H1 (cell line): ENCODE results near the gene PPARA. TPM values are rescaled to one million over a fixed set of nuclear protein-coding genes. Genes with fewer than 3 reads are reported as not detected.

Experiments used
- CTCF ChIA-PET: fragments of 300-600 bp; sonication (Branson Sonifier 250); formaldehyde crosslinking; loops from one replicate; lab custom pipeline; 2021; ENCODE audit not compliant: partially characterized antibody; lab: Charles Lee
- POLR2A ChIA-PET: fragments of 300-600 bp; sonication (Branson Sonifier 250); formaldehyde crosslinking; loops from one replicate; lab custom pipeline; 2021; ENCODE audit warnings: inconsistent platforms; ENCODE audit not compliant: partially characterized antibody; lab: Charles Lee
- DNase-seq, 2 experiments: peaks; one replicate each; pipeline versions ENCODE4 v3.0.0 to v3.0.0-alpha.2; 2010 to 2022; ENCODE audit warnings: low spot score in 2 of 2, low read depth in 1 of 2, mixed read lengths in 1 of 2
- FAIRE-seq: peaks from 2 replicates; lab custom pipeline; 2011; peaks lifted over from hg19 to GRCh38; lab: Jason Lieb, UNC
- H2AFZ ChIP-seq: 2 replicates; pipeline ENCODE4 v1.8.1; 2012; ENCODE audit warnings: low read length, inconsistent platforms
- H2AK5ac ChIP-seq: 2 replicates; pipeline ENCODE4 v1.6.1; 2013; ENCODE audit warnings: low read depth, low read length
- H2BK120ac ChIP-seq: replicated peaks from 2 replicates; pipeline ENCODE3; 2013; ENCODE audit warnings: low read depth, low read length, inconsistent platforms
- H2BK12ac ChIP-seq: 2 replicates; pipeline ENCODE4 v1.6.1; 2013; ENCODE audit warnings: low read depth, low read length
- H2BK15ac ChIP-seq: 2 replicates; pipeline ENCODE4 v1.6.1; 2013; ENCODE audit warnings: low read length
- H2BK20ac ChIP-seq: 2 replicates; pipeline ENCODE4 v1.6.1; 2013; ENCODE audit warnings: low read length
- H2BK5ac ChIP-seq: 2 replicates; pipeline ENCODE4 v1.6.1; 2013; ENCODE audit warnings: low read depth, low read length
- H3K14ac ChIP-seq: 2 replicates; pipeline ENCODE4 v1.6.1; 2013; ENCODE audit warnings: inconsistent platforms; ENCODE audit not compliant: insufficient read length
- H3K18ac ChIP-seq: 2 replicates; pipeline ENCODE4 v1.6.1; 2013; ENCODE audit warnings: low read length; ENCODE audit errors: extremely low read depth
- H3K23ac ChIP-seq: 2 replicates; pipeline ENCODE4 v1.6.1; 2013; ENCODE audit warnings: inconsistent platforms; ENCODE audit not compliant: insufficient read length
- H3K23me2 ChIP-seq: 2 replicates; pipeline ENCODE4 v1.6.1; 2013; ENCODE audit warnings: low read depth, low read length
- H3K27ac ChIP-seq: 2 replicates; pipeline ENCODE4 v1.6.1; 2011; ENCODE audit warnings: low read depth, low read length, inconsistent platforms
- H3K27me3 ChIP-seq, 4 experiments: replicated peaks in 1 of 4; 1 replicate in 1 of 4; 2 replicates in 3 of 4; pipeline versions ENCODE4 v1.6.1 to v1.8.1; 2011 to 2013; ENCODE audit warnings: low read length in 3 of 4, mild to moderate bottlenecking in 3 of 4, inconsistent platforms in 2 of 4, mixed read lengths in 2 of 4, moderate library complexity in 1 of 4; ENCODE audit not compliant: control insufficient read depth in 3 of 4, insufficient read depth in 3 of 4; ENCODE audit errors: extremely low read depth in 1 of 4
- H3K36me3 ChIP-seq, 4 experiments: 2 replicates each; pipeline versions ENCODE4 v1.6.1 to v1.8.1; 2011 to 2013; ENCODE audit warnings: mild to moderate bottlenecking in 4 of 4, low read length in 3 of 4, moderate library complexity in 2 of 4, control low read depth in 1 of 4, inconsistent platforms in 1 of 4; ENCODE audit not compliant: insufficient read depth in 4 of 4, control insufficient read depth in 2 of 4
- H3K4ac ChIP-seq: replicated peaks from 2 replicates; pipeline ENCODE3; 2013; ENCODE audit warnings: low read length, low read depth, mixed read lengths, inconsistent platforms; ENCODE audit not compliant: insufficient read length
- H3K4me1 ChIP-seq, 4 experiments: replicated peaks in 1 of 4; 1 replicate in 1 of 4; 2 replicates in 3 of 4; pipeline versions ENCODE4 v1.6.1 to v1.8.1; 2011 to 2013; ENCODE audit warnings: low read length in 3 of 4, inconsistent platforms in 2 of 4, mixed read lengths in 1 of 4; ENCODE audit not compliant: insufficient read depth in 4 of 4, control insufficient read depth in 3 of 4
- H3K4me2 ChIP-seq, 2 experiments: 2 replicates each; pipeline versions ENCODE4 v1.6.1 to v1.8.1; 2011 to 2013; ENCODE audit warnings: low read depth in 2 of 2, low read length in 2 of 2, control low read depth in 1 of 2, inconsistent platforms in 1 of 2, mild to moderate bottlenecking in 1 of 2; ENCODE audit not compliant: insufficient read depth in 1 of 2
- H3K4me3 ChIP-seq, 4 experiments: fragments of 200-600, 300-600 bp in 1 of 4; sonication (generic), shearing (Covaris generic), sonication (Bioruptor Twin) in 1 of 4; 2 replicates each; pipeline versions ENCODE4 v1.5.1 to v1.8.1; 2011 to 2016; ENCODE audit warnings: low read length in 4 of 4, low read depth in 3 of 4, control low read depth in 2 of 4, inconsistent platforms in 2 of 4, mild to moderate bottlenecking in 2 of 4, mixed read lengths in 1 of 4, moderate library complexity in 1 of 4; ENCODE audit not compliant: insufficient read depth in 2 of 4; ENCODE audit errors: extremely low read depth in 1 of 4
- H3K56ac ChIP-seq: replicated peaks from 2 replicates; pipeline ENCODE3; 2013; ENCODE audit warnings: low read depth, mild to moderate bottlenecking, mixed read lengths, low read length, inconsistent platforms; ENCODE audit not compliant: insufficient read length
- H3K79me1 ChIP-seq: 2 replicates; pipeline ENCODE4 v1.6.1; 2013; ENCODE audit warnings: low read depth, low read length, control low read depth
- H3K79me2 ChIP-seq, 2 experiments: 2 replicates each; pipeline versions ENCODE4 v1.6.1 to v1.8.1; 2012 to 2013; ENCODE audit warnings: low read length in 2 of 2, mild to moderate bottlenecking in 2 of 2, inconsistent platforms in 1 of 2; ENCODE audit not compliant: insufficient read depth in 2 of 2, control insufficient read depth in 1 of 2
- H3K9ac ChIP-seq, 4 experiments: replicated peaks in 1 of 4; 1 replicate in 1 of 4; 2 replicates in 3 of 4; pipeline versions ENCODE4 v1.6.1 to v1.8.1; 2011 to 2013; ENCODE audit warnings: low read depth in 3 of 4, low read length in 3 of 4, control low read depth in 2 of 4, mild to moderate bottlenecking in 2 of 4, moderate library complexity in 2 of 4, inconsistent platforms in 1 of 4; ENCODE audit errors: extremely low read depth in 1 of 4
- H3K9me3 ChIP-seq, 2 experiments: 2 replicates each; pipeline versions ENCODE4 v1.6.1 to v1.8.1; 2012 to 2013; ENCODE audit warnings: mild to moderate bottlenecking in 2 of 2, moderate library complexity in 2 of 2, control low read depth in 1 of 2, inconsistent platforms in 1 of 2, low read depth in 1 of 2, low read length in 1 of 2, mixed read lengths in 1 of 2; ENCODE audit not compliant: insufficient read depth in 2 of 2
- H4K20me1 ChIP-seq, 2 experiments: replicated peaks in 1 of 2; 2 replicates each; pipeline versions ENCODE3 to v1.8.1; 2011 to 2013; ENCODE audit warnings: inconsistent platforms in 2 of 2, low read length in 2 of 2, mild to moderate bottlenecking in 1 of 2; ENCODE audit not compliant: insufficient read depth in 2 of 2, control insufficient read depth in 1 of 2
- H4K5ac ChIP-seq: 2 replicates; pipeline ENCODE4 v1.6.1; 2013; ENCODE audit warnings: low read length, low read depth, mixed read lengths, inconsistent platforms; ENCODE audit not compliant: insufficient read length
- H4K8ac ChIP-seq: 2 replicates; pipeline ENCODE4 v1.8.0; 2013; ENCODE audit warnings: mild to moderate bottlenecking, moderate library complexity, low read length, inconsistent platforms; ENCODE audit not compliant: insufficient read depth; ENCODE audit errors: extremely low read depth
- H4K91ac ChIP-seq: replicated peaks from 2 replicates; pipeline ENCODE3; 2013; ENCODE audit warnings: low read length, mixed read lengths, inconsistent platforms; ENCODE audit not compliant: insufficient read length
- BACH1 ChIP-seq: IDR thresholded peaks from 2 replicates; pipeline ENCODE4 v1.6.1; 2012; ENCODE audit warnings: low read length, improper control_type of control experiment
- GTF2F1 ChIP-seq: IDR thresholded peaks from 2 replicates; pipeline ENCODE4 v1.6.1; 2012; ENCODE audit warnings: low read depth, low read length, improper control_type of control experiment, borderline replicate concordance
- WGBS, 2 experiments: shearing (Covaris generic) in 1 of 2; methylation state at CpG; one replicate each; pipeline versions ENCODE4 v1.1.6 to v1.1.7; 2013 to 2015; ENCODE audit warnings: low lambda C conversion rate in 2 of 2, mixed read lengths in 2 of 2, inconsistent platforms in 1 of 2, low coverage in 1 of 2, missing lambda C conversion rate in 1 of 2; ENCODE audit not compliant: insufficient replicate concordance in 2 of 2, insufficient coverage in 1 of 2, insufficient read length in 1 of 2; ENCODE audit errors: extremely low coverage in 1 of 2, missing lambda C conversion rate in 1 of 2; 5-methylcytosine and 5-hydroxymethylcytosine counted together
- polyA plus RNA-seq, 7 experiments: library from polyadenylated mRNA; depleted of rRNA in 3 of 7; stranded (reverse) in 5 of 7; unstranded in 2 of 7; fragments of >200 nt in 5 of 7; fragments of 200-250 nt in 2 of 7; gene quantifications; 1 replicate in 5 of 7; 2 replicates in 1 of 7; 4 replicates in 1 of 7; pipeline versions ENCODE4 v1.2.1 to v1.2.3, GENCODE V29; 2011 to 2013; ENCODE audit warnings: missing spikeins in 2 of 7, mixed read lengths in 2 of 7
- total RNA-seq: library from RNA; stranded (reverse); fragmentation: NEBNext Ultra II Directional; extraction: Animal tissue kit (Norgen Biotek cat#: 25700); gene quantifications from 2 replicates; pipeline ENCODE4 v1.2.1, GENCODE V29; 2021

Gene PPARA
- total and polyA plus RNA-seq, 2 of the 8 experiments (the other 6 are each of a cell fraction or from before 2014, with no cell fraction given) = 3.1 to 8.2 TPM

GRCh38 chr22:46240506-46240905, 90.2 kb downstream of the PPARA start:
- ChIA-PET POLR2A (no interaction called here), CTCF (interaction anchor here (0.8 to 1.5 kb wide), 3 partner anchors 10 to 162 kb away, joined by 3 read pairs; partner anchors contain the start of gene CDPF1)
- H3K23me2 ChIP-seq = no peaks in the 10 kb centered on the region
- no peak for TF ChIP-seq GTF2F1
- TF ChIP-seq BACH1 = no peak
- H2BK5ac ChIP-seq = no peak overlapping the region
- H3K56ac ChIP-seq = no peak overlapping the region
- H3K79me1 ChIP-seq = no peaks in the 10 kb centered on the region
- no peak overlapping the region for H2BK20ac ChIP-seq
- no peak overlapping the region for H2BK120ac ChIP-seq
- no peak overlapping the region for H4K8ac ChIP-seq
- no peak overlapping the region for H3K4me2 ChIP-seq
- no peak overlapping the region for H2AFZ ChIP-seq
- H4K20me1 ChIP-seq = no peaks in the 10 kb centered on the region
- no peak overlapping the region for H3K4me3 ChIP-seq
- H3K4me1 ChIP-seq = no peaks in the 10 kb centered on the region
- no peaks in the 10 kb centered on the region for H3K79me2 ChIP-seq
- no peak overlapping the region for H3K23ac ChIP-seq
- no peaks in the 10 kb centered on the region; a peak in 1 of 7 replicates for H3K27me3 ChIP-seq
- no peak overlapping the region for H4K91ac ChIP-seq
- no peak overlapping the region for H3K4ac ChIP-seq
- WGBS, 2 experiments = 83% methylated on average over 6 of the region's 6 CpGs; no CpG with 5 or more reads in 1 of the 2 experiments
- H2BK15ac ChIP-seq = no peak overlapping the region
- H2AK5ac ChIP-seq = no peak overlapping the region
- FAIRE-seq (no peak), DNase-seq (no peak)
- peaks cover 0 to 3% (median 0%) of the 10 kb centered on the region in 4 experiments; a peak in 1 of 8 replicates for H3K36me3 ChIP-seq
- H3K18ac ChIP-seq = no peak overlapping the region
- no peak overlapping the region for H3K14ac ChIP-seq
- H4K5ac ChIP-seq = no peak overlapping the region
- H3K27ac ChIP-seq = no peak overlapping the region
- no peak overlapping the region for H3K9ac ChIP-seq
- H3K9me3 ChIP-seq = no peaks in the 10 kb centered on the region
- H2BK12ac ChIP-seq = no peak overlapping the region
